Measurements from ENCODE around the gene ELFN1. TPM values are rescaled to one million over a fixed set of nuclear protein-coding genes. Genes with fewer than 3 reads are reported as not detected.

Gene ELFN1
- polyA plus RNA-seq, 1 donor (not counting 4 experiments of a cell fraction or from before 2014, with no cell fraction given) = 0.03 TPM

- no peak for DNase-seq (ENCODE audit: low read depth, low spot score)
- Histone ChIP-seq H4K20me1 (ENCODE audit: control insufficient read depth, extremely low read depth, insufficient read depth, low read length) (no peaks in the 10 kb centered on the region), H3K9me1 (ENCODE audit: control insufficient read depth, extremely low read depth, insufficient read depth, low read length) (no peaks in the 10 kb centered on the region), H3K36me3 (ENCODE audit: control insufficient read depth in 2 of 2, extremely low read depth in 1 of 2, insufficient read depth in 2 of 2, low read length in 2 of 2) (no peaks in the 10 kb centered on the region), H3K4me1 (ENCODE audit: control insufficient read depth, extremely low read depth, insufficient read depth, low read length) (no peaks in the 10 kb centered on the region), H3K9ac (ENCODE audit: control insufficient read depth, extremely low read depth, insufficient read depth, low read length) (no peak overlapping the region), H3K79me2 (ENCODE audit: control insufficient read depth, insufficient read depth, low read length) (no peaks in the 10 kb centered on the region), H2AFZ (ENCODE audit: control insufficient read depth, low read length) (no peak overlapping the region), H3K27ac (ENCODE audit: control insufficient read depth, insufficient read depth, low read length) (no peak overlapping the region), H3K9me3 (ENCODE audit: control insufficient read depth, low read depth, low read length) (no peaks in the 10 kb centered on the region), H3K27me3 (ENCODE audit: control insufficient read depth, extremely low read depth, insufficient read depth, low read length) (no peaks in the 10 kb centered on the region), H3K4me3 (ENCODE audit: control insufficient read depth in 2 of 3, extremely low read depth in 1 of 3, insufficient read depth in 2 of 3, low read depth in 1 of 3, low read length in 3 of 3) (no peak overlapping the region), H3K4me2 (ENCODE audit: control insufficient read depth, extremely low read depth, insufficient read depth, low read depth, low read length) (no peak overlapping the region)
- no peak for FAIRE-seq
- no peak for TF ChIP-seq EZH2 (IDR thresholded peaks at IDR 0.05; ENCODE audit: low read length)
- dilution Hi-C loops (cut with MboI; ENCODE audit: extremely low pct_ligation_motif_present, low sequenced_read_pairs) = no loop called here
Measured at GRCh38 chr7:1769286-1770200, 99.5 kb downstream of the ELFN1 start.

GRCh38 chr7:1770331-1770730 is 100.3 kb downstream of the ELFN1 start:
- Histone ChIP-seq H3K9me3 (ENCODE audit: control insufficient read depth, low read depth, low read length) (no peaks in the 10 kb centered on the region), H3K4me1 (ENCODE audit: control insufficient read depth, extremely low read depth, insufficient read depth, low read length) (no peaks in the 10 kb centered on the region), H3K27ac (ENCODE audit: control insufficient read depth, insufficient read depth, low read length) (no peak overlapping the region), H3K9ac (ENCODE audit: control insufficient read depth, extremely low read depth, insufficient read depth, low read length) (no peak overlapping the region), H2AFZ (ENCODE audit: control insufficient read depth, low read length) (no peak overlapping the region), H4K20me1 (ENCODE audit: control insufficient read depth, extremely low read depth, insufficient read depth, low read length) (no peaks in the 10 kb centered on the region), H3K27me3 (ENCODE audit: control insufficient read depth, extremely low read depth, insufficient read depth, low read length) (no peaks in the 10 kb centered on the region), H3K4me2 (ENCODE audit: control insufficient read depth, extremely low read depth, insufficient read depth, low read depth, low read length) (no peak overlapping the region), H3K36me3 (ENCODE audit: control insufficient read depth in 2 of 2, extremely low read depth in 1 of 2, insufficient read depth in 2 of 2, low read length in 2 of 2) (no peaks in the 10 kb centered on the region), H3K4me3 (ENCODE audit: control insufficient read depth in 2 of 3, extremely low read depth in 1 of 3, insufficient read depth in 2 of 3, low read depth in 1 of 3, low read length in 3 of 3) (no peak overlapping the region), H3K9me1 (ENCODE audit: control insufficient read depth, extremely low read depth, insufficient read depth, low read length) (no peaks in the 10 kb centered on the region), H3K79me2 (ENCODE audit: control insufficient read depth, insufficient read depth, low read length) (no peaks in the 10 kb centered on the region)
- no peak for FAIRE-seq
- dilution Hi-C loops (cut with MboI; ENCODE audit: extremely low pct_ligation_motif_present, low sequenced_read_pairs) = no loop called here
- DNase-seq (ENCODE audit: low read depth, low spot score) = no peak
- TF ChIP-seq EZH2 (IDR thresholded peaks at IDR 0.05; ENCODE audit: low read length) (no peak), CTCF (optimal IDR thresholded peaks at IDR 0.05 in 1 of 3, IDR thresholded peaks at IDR 0.05 in 1 of 3, conservative IDR thresholded peaks at IDR 0.05 in 1 of 3; ENCODE audit: extremely low read depth in 1 of 3, insufficient read depth in 2 of 3, low read length in 3 of 3) (no peak)

All from keratinocyte (primary cell).